NT2/D1 (cell line): ENCODE measurements around the gene ATP9A.

Experiments used
- DNase-seq: peaks from one replicate; pipeline ENCODE4 v3.0.0-alpha.2; 2011; ENCODE audit warnings: low read depth, low spot score
- H3K27me3 ChIP-seq: 2 replicates; pipeline ENCODE4 v1.6.0; 2011; ENCODE audit warnings: mild to moderate bottlenecking; ENCODE audit not compliant: insufficient read length, insufficient read depth
- H3K36me3 ChIP-seq: 2 replicates; pipeline ENCODE4 v1.6.1; 2011; ENCODE audit warnings: mild to moderate bottlenecking, low read length, mixed read lengths; ENCODE audit not compliant: insufficient read depth, insufficient read length
- H3K4me1 ChIP-seq: 2 replicates; pipeline ENCODE4 v1.5.1; 2011; ENCODE audit not compliant: insufficient read depth, insufficient read length
- H3K4me3 ChIP-seq: 2 replicates; pipeline ENCODE4 v1.5.1; 2011; ENCODE audit warnings: low read depth; ENCODE audit not compliant: insufficient read length
- H3K9ac ChIP-seq: 2 replicates; pipeline ENCODE4 v1.6.0; 2011; ENCODE audit warnings: low read depth; ENCODE audit not compliant: insufficient read length
- H3K9me3 ChIP-seq: 2 replicates; pipeline ENCODE4 v1.5.1; 2011; ENCODE audit warnings: mild to moderate bottlenecking, low read length; ENCODE audit not compliant: insufficient read depth
- SUZ12 ChIP-seq: IDR thresholded peaks from 2 replicates; pipeline ENCODE4 v1.6.1; 2011; ENCODE audit not compliant: insufficient read length, insufficient read depth; ENCODE audit errors: extremely low read depth
- YY1 ChIP-seq: IDR thresholded peaks from 2 replicates; pipeline ENCODE4 v1.6.1; 2011; ENCODE audit not compliant: insufficient read length, insufficient read depth
- ZNF274 ChIP-seq: IDR thresholded peaks from 2 replicates; pipeline ENCODE4 v1.6.1; 2011; ENCODE audit warnings: mild to moderate bottlenecking, low read depth, low read length

The ATP9A gene

DNA sequence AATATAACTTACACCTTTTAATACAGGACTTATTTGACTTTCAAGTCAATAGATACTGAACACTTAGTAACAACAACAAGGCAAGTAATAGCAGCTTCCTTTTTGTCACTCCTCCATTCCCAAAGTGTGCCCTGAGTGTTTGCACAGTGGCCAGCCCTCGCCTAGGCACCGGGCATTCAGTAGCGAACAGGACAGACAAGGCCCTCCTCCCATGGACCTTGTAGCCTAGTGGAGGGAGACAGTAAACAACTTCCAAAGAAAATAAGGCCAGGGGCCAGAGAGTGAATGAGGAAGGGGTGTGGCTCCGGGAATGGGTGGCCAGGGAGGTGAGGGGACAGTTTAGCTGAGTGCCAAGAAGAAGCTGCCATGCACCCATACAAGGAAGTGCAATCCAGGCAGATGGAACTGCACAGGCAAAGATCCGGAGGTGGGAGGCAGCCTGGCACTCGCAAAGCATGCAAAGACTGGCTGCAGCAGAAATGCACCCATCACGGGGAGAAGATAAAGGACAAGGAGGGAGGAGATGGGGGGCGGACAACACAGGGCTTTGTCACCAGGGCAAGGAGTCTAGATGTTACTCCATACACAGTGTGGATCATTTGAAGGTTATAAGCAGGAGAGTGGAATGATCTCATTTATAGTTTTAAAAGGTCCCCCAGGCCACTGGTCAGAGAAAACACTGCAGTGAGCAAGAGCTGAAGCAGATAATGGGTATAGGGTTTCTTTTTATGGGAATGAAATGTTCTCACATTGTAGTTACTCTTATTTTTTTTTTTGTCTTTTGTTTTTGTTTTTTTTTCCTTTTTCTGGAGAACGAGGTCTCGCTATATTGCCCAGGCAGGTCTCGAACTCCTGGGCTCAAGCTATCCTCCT is 32.2 kb downstream of the ATP9A start:
- DNase-seq = no peak
- peaks cover 6% of the 10 kb centered on the region for H3K4me1 ChIP-seq
- H3K9me3 ChIP-seq = no peaks in the 10 kb centered on the region
- H3K9ac ChIP-seq = no peak overlapping the region
- H3K27me3 ChIP-seq = no peaks in the 10 kb centered on the region
- H3K4me3 ChIP-seq = no peak overlapping the region
- H3K36me3 ChIP-seq = no peaks in the 10 kb centered on the region
- TF ChIP-seq YY1 (no peak), SUZ12 (no peak), ZNF274 (no peak)

- no peak overlapping the region for H3K4me3 ChIP-seq
- H3K36me3 ChIP-seq = no peaks in the 10 kb centered on the region
- H3K9ac ChIP-seq = no peak overlapping the region
- no peaks in the 10 kb centered on the region for H3K27me3 ChIP-seq
- H3K9me3 ChIP-seq = no peaks in the 10 kb centered on the region
- peaks cover 6% of the 10 kb centered on the region for H3K4me1 ChIP-seq
- TF ChIP-seq SUZ12 (no peak), ZNF274 (no peak), YY1 (no peak)
- no peak for DNase-seq
Observed at GRCh38 chr20:51734876-51735720, 33.1 kb downstream of the ATP9A start.

DNA sequence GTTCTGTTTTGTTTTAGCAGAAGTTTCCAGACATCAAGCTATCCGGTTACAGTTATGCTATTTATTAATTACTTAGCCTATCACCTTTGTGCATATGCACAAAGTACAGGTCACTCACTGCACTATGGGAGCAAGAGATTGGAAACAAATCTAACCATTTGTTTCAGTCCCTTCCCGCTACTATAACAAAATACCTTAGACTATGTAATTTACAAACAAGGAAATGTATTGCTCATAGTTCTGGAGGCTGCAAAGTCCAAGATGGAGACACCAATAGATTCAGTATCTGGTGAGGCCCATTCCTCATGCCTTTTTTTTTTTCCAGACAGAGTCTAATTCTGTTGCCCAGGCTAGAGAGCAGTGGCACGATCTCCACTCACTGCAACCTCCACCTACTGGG is 35.1 kb downstream of the ATP9A start:
- Histone ChIP-seq H3K9ac (no peak overlapping the region), H3K9me3 (no peaks in the 10 kb centered on the region), H3K36me3 (no peaks in the 10 kb centered on the region), H3K4me1 (peaks cover 3% of the 10 kb centered on the region), H3K4me3 (no peak overlapping the region), H3K27me3 (no peaks in the 10 kb centered on the region)
- no peak for DNase-seq
- TF ChIP-seq YY1 (no peak), SUZ12 (no peak), ZNF274 (no peak)

DNA sequence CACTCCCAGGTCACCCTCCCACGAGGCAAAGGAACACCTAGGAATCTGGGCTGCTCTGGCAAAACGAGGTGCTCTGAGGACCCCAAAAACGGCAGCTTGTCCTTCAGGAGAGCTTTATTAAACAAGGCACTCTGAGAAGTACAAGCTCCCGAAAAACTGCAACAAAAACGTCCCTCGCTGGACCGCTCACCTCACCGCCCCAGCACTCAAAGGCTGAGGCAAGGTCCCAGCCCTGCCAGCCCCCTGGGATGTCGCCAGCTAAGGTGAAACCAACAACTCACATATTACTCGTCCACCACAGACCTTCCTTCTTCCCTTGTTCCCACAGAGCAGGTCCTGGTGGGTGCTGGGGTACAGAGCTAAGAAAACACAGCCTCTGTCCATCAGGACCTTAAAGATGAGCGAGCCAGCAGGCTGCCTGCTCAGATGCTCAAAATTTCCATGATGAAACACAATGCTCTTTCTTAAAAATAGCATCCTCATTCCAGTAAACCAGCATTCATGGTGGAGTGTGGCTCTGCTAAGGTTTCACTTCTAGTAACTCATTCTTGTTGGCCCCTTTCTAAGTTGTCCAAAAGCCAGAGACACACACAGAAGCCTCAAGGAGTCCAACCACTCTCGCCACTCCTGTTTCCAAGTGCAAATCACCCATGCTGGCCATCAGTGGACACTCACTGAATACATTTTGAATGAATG is 35.9 kb downstream of the ATP9A start:
- TF ChIP-seq SUZ12 (no peak), ZNF274 (no peak), YY1 (no peak)
- Histone ChIP-seq H3K27me3 (no peaks in the 10 kb centered on the region), H3K4me1 (peaks cover 3% of the 10 kb centered on the region), H3K9ac (no peak overlapping the region), H3K9me3 (no peaks in the 10 kb centered on the region), H3K36me3 (no peaks in the 10 kb centered on the region), H3K4me3 (no peak overlapping the region)
- DNase-seq = no peak

GRCh38 chr20:51731731-51732095 is 36.5 kb downstream of the ATP9A start:
- H3K27me3 ChIP-seq = no peaks in the 10 kb centered on the region
- H3K4me3 ChIP-seq = no peak overlapping the region
- H3K9ac ChIP-seq = no peak overlapping the region
- DNase-seq = no peak
- H3K9me3 ChIP-seq = no peaks in the 10 kb centered on the region
- peaks cover 3% of the 10 kb centered on the region for H3K4me1 ChIP-seq
- H3K36me3 ChIP-seq = no peaks in the 10 kb centered on the region
- no peak for TF ChIP-seq SUZ12
- no peak for TF ChIP-seq YY1
- TF ChIP-seq ZNF274 = no peak

DNA sequence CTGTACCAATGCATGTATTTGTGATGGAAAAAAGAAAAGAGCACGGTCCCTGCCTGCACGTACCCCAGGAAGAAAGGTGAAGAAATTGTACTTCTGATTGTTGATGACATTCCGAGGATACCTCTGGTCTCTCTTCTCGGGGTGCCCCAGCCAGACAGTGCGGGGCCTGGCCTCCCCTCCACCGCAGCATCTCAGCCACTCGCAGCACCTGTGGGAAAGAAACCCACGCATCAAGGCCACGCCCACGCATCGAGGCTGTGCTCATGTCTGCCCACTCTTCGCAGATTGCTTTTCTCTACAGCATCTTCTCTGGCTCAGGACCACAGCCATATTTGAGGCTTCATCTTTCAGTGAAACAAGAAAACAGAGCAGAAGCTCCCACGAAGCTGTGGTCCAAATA is 38.4 kb downstream of the ATP9A start:
- H3K9ac ChIP-seq = no peak overlapping the region
- TF ChIP-seq YY1 (no peak), ZNF274 (no peak), SUZ12 (no peak)
- no peaks in the 10 kb centered on the region for H3K36me3 ChIP-seq
- no peak overlapping the region for H3K4me3 ChIP-seq
- no peaks in the 10 kb centered on the region for H3K27me3 ChIP-seq
- DNase-seq = no peak
- no peaks in the 10 kb centered on the region for H3K9me3 ChIP-seq
- H3K4me1 ChIP-seq = no peaks in the 10 kb centered on the region
